ENCODE results near the gene PLCG1. TPM values are rescaled to one million over a fixed set of nuclear protein-coding genes. Genes with fewer than 3 reads are reported as not detected.

Gene PLCG1
- total RNA-seq, 1 experiment from 2014 or later = 45.6 TPM

- DNase-seq (ENCODE audit: low read depth, low spot score) (no peak), ATAC-seq (no peak)
- peaks cover 4 to 10% of the 10 kb centered on the region in 2 experiments; a peak in 2 of 4 replicates for H3K4me1 ChIP-seq (ENCODE audit: control insufficient read depth in 1 of 2, insufficient read depth in 2 of 2, low read length in 2 of 2)
- CTCF ChIA-PET = interaction anchor here (1.0 kb wide), 1 partner anchor 13 kb away, joined by 3 read pairs; no protein-coding TSS in a partner anchor
- H3K9me2 ChIP-seq (ENCODE audit: insufficient read depth) = no peaks in the 10 kb centered on the region
- no peaks in the 10 kb centered on the region for H3K27me3 ChIP-seq (ENCODE audit: insufficient read depth, low read length)
- H3K9me3 ChIP-seq (ENCODE audit: control insufficient read depth in 1 of 2, insufficient read depth in 1 of 2, low read depth in 1 of 2, low read length in 2 of 2) = no peaks in the 10 kb centered on the region
- H3K79me2 ChIP-seq (ENCODE audit: insufficient read depth, low read length) = peaks cover 66% of the 10 kb centered on the region
- no TSS peak for BruUV-seq (replicated peaks)
- H3K9ac ChIP-seq (ENCODE audit: low read length) = no peak overlapping the region
- H3K27ac ChIP-seq (ENCODE audit: low read depth, low read length) = no peak overlapping the region
- RAD21 ChIA-PET (ENCODE audit: low non-redundant PET in 1 of 2, low total read pairs in 2 of 2, uncharacterized antibody in 2 of 2, unreplicated experiment in 2 of 2) = interaction anchor here in 1 of 2 experiments (0.7 kb wide), 1 partner anchor 157 kb away, joined by 3 read pairs; no protein-coding TSS in a partner anchor
- H2AFZ ChIP-seq (ENCODE audit: low read depth, low read length, poor library complexity, severe bottlenecking) = no peak overlapping the region
- H4K20me1 ChIP-seq (ENCODE audit: insufficient read depth) = no peaks in the 10 kb centered on the region
- TF ChIP-seq ELF1 (IDR thresholded peaks at IDR 0.05; ENCODE audit: borderline replicate concordance, low read depth) = no peak
- TF ChIP-seq RAD21 (IDR thresholded peaks at IDR 0.05; ENCODE audit: low read depth) = no peak
- POLR2A ChIA-PET = no interaction called here
- intact Hi-C loops (cut with micrococcal nuclease) = no loop called here
- no peak overlapping the region for H3K4me2 ChIP-seq (ENCODE audit: low read length)
- no peak overlapping the region for H3K4me3 ChIP-seq (replicated peaks in 1 of 2; ENCODE audit: low read depth in 1 of 2, low read length in 2 of 2)
- no peaks in the 10 kb centered on the region for H3K36me3 ChIP-seq (ENCODE audit: control insufficient read depth in 1 of 2, insufficient read depth in 2 of 2, low read length in 2 of 2)
Measured at GRCh38 chr20:41147767-41148191, 10.4 kb downstream of the PLCG1 start.

DNA sequence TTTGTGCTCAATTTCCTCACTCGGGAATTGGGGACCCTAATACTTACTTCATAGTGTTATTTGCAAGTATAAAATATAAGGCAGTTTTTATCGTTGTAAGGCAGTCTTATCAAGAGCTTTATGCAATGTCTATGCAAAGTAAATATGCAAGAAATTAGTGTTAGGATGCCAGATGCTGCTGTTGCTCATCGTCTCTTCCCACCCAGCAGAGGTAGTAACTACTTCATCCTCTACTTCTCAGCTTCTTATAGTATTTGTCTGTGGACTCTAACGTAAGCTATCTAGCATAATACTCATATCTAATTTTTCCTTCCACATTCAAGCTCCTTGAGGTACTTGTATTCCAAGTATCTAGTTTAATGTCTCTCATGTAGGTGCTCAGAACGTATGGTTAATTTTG is 11.6 kb downstream of the PLCG1 start:
- peaks cover 4 to 10% of the 10 kb centered on the region in 2 experiments; a peak in 2 of 4 replicates for H3K4me1 ChIP-seq (ENCODE audit: control insufficient read depth in 1 of 2, insufficient read depth in 2 of 2, low read length in 2 of 2)

More for the DNA sequence above, 11.6 kb downstream of the PLCG1 start:
- intact Hi-C loops (cut with micrococcal nuclease) = no loop called here
- Histone ChIP-seq H3K9ac (ENCODE audit: low read length) (no peak overlapping the region), H3K4me3 (replicated peaks in 1 of 2; ENCODE audit: low read depth in 1 of 2, low read length in 2 of 2) (no peak overlapping the region), H3K79me2 (ENCODE audit: insufficient read depth, low read length) (peaks cover 58% of the 10 kb centered on the region), H3K9me2 (ENCODE audit: insufficient read depth) (no peaks in the 10 kb centered on the region), H4K20me1 (ENCODE audit: insufficient read depth) (no peaks in the 10 kb centered on the region), H3K4me2 (ENCODE audit: low read length) (no peak overlapping the region), H3K27me3 (ENCODE audit: insufficient read depth, low read length) (no peaks in the 10 kb centered on the region), H3K9me3 (ENCODE audit: control insufficient read depth in 1 of 2, insufficient read depth in 1 of 2, low read depth in 1 of 2, low read length in 2 of 2) (no peaks in the 10 kb centered on the region), H2AFZ (ENCODE audit: low read depth, low read length, poor library complexity, severe bottlenecking) (no peak overlapping the region), H3K27ac (ENCODE audit: low read depth, low read length) (no peak overlapping the region), H3K36me3 (ENCODE audit: control insufficient read depth in 1 of 2, insufficient read depth in 2 of 2, low read length in 2 of 2) (no peaks in the 10 kb centered on the region)
- TF ChIP-seq SP1 (IDR thresholded peaks at IDR 0.05; ENCODE audit: low read depth) = no peak
- TF ChIP-seq YY1 (IDR thresholded peaks at IDR 0.05; ENCODE audit: extremely low read depth, insufficient replicate concordance, low read depth, low read length) = no peak
- TF ChIP-seq FOSL1 (IDR thresholded peaks at IDR 0.05; ENCODE audit: low read depth) = no peak
- TF ChIP-seq ZFX (IDR thresholded peaks at IDR 0.05) = no peak
- DNase-seq (ENCODE audit: low read depth, low spot score) (no peak), ATAC-seq (no peak)
- BruUV-seq (replicated peaks) = no TSS peak
- POLR2A ChIA-PET = no interaction called here
- RAD21 ChIA-PET (ENCODE audit: low non-redundant PET in 1 of 2, low total read pairs in 2 of 2, uncharacterized antibody in 2 of 2, unreplicated experiment in 2 of 2) = no interaction called here
- CTCF ChIA-PET = interaction anchor here (1.0 kb wide), 1 partner anchor 44 kb away, joined by 3 read pairs; no protein-coding TSS in a partner anchor
